ENCODE results near the gene NUMBL. TPM values are rescaled to one million over a fixed set of nuclear protein-coding genes. Genes with fewer than 3 reads are reported as not detected.

The NUMBL gene
- total RNA-seq, 1 donor from 2014 or later: 32.0 TPM

GRCh38 chr19:40719414-40719894 lies 29.0 kb upstream of the NUMBL start:
- H3K4me3 ChIP-seq (ENCODE audit: low read depth, low read length): peak overlapping the region; percentile 74
- no peak for TF ChIP-seq CTCF (conservative IDR thresholded peaks at IDR 0.05; ENCODE audit: low read depth, low read length)
- no peak for DNase-seq (ENCODE audit: low read depth)

GRCh38 chr19:40718774-40719391 lies 28.4 kb upstream of the NUMBL start:
- peak overlapping the region; percentile 74 for H3K4me3 ChIP-seq (ENCODE audit: low read depth, low read length)
- no peak for DNase-seq (ENCODE audit: low read depth)
- TF ChIP-seq CTCF (conservative IDR thresholded peaks at IDR 0.05; ENCODE audit: low read depth, low read length): no peak

- no peak for TF ChIP-seq CTCF (conservative IDR thresholded peaks at IDR 0.05; ENCODE audit: low read depth, low read length)
- peak overlapping the region; percentile 74 for H3K4me3 ChIP-seq (ENCODE audit: low read depth, low read length)
- DNase-seq (ENCODE audit: low read depth): no peak
Measured at GRCh38 chr19:40717880-40718773, 27.7 kb upstream of the NUMBL start.

GRCh38 chr19:40717325-40717879 lies 27.0 kb upstream of the NUMBL start:
- DNase-seq (ENCODE audit: low read depth): no peak
- peak overlapping the region; percentile 74 for H3K4me3 ChIP-seq (ENCODE audit: low read depth, low read length)
- no peak for TF ChIP-seq CTCF (conservative IDR thresholded peaks at IDR 0.05; ENCODE audit: low read depth, low read length)

- TF ChIP-seq CTCF (conservative IDR thresholded peaks at IDR 0.05; ENCODE audit: low read depth, low read length): no peak
- peak; percentile 80 for DNase-seq (ENCODE audit: low read depth)
- peak within 1 kb of the TSS; percentile 74 for H3K4me3 ChIP-seq (ENCODE audit: low read depth, low read length)
Measured at GRCh38 chr19:40716482-40717324, 26.3 kb upstream of the NUMBL start, which contains the start of the genes COQ8B and ITPKC. Gene COQ8B (minus strand): TSS chr19:40716886. CDS start chr19:40714632, 2,254 bp downstream. Gene ITPKC (plus strand): TSS chr19:40717112. CDS start chr19:40717136, 24 bp downstream.

- peak; percentile 91 for DNase-seq (ENCODE audit: low read depth)
- H3K4me3 ChIP-seq (ENCODE audit: low read depth, low read length): peak overlapping the region; percentile 74
- no peak for TF ChIP-seq CTCF (conservative IDR thresholded peaks at IDR 0.05; ENCODE audit: low read depth, low read length)
Measured at GRCh38 chr19:40716031-40716481, 25.6 kb upstream of the NUMBL start.
